ENCODE measurements around the gene MS4A14.

- TF ChIP-seq EZH2 (IDR thresholded peaks at IDR 0.05) (no peak), POLR2AphosphoS5 (IDR thresholded peaks at IDR 0.05; ENCODE audit: borderline replicate concordance, low read depth, low read length) (no peak), FOXP2 (optimal IDR thresholded peaks at IDR 0.05; ENCODE audit: control extremely low read depth, extremely low read length, insufficient read depth) (no peak)
These were observed 35.0 kb downstream of the MS4A14 start for GRCh38 chr11:60431251-60431650.

Data from SK-N-MC (cell line).